Epithelial cell of prostate (primary cell): Measurements from ENCODE around the gene RBM46.

Experiments used
- DNase-seq: peaks from one replicate; pipeline ENCODE4 v3.0.0-alpha.2; 2011; ENCODE audit warnings: low read depth, low spot score
- H3K27ac ChIP-seq: fragments of 450-650 bp; 2 replicates; pipeline ENCODE4 v1.5.1; 2017; ENCODE audit warnings: mild to moderate bottlenecking

RBM46 gene

GRCh38 chr4:154781126-154781982 is at the start of gene RBM46:
RBM46 (plus strand) TSS chr4:154781272; CDS start chr4:154796753, 15,481 bp downstream.
- no peak within 1 kb of the TSS for H3K27ac ChIP-seq
- no peak for DNase-seq

GRCh38 chr4:154731756-154732155 is 49.3 kb upstream of the RBM46 start:
- H3K27ac ChIP-seq, result peak overlapping the region; percentile 62
- peak; percentile 22 for DNase-seq

GRCh38 chr4:154732669-154733068 is 48.4 kb upstream of the RBM46 start:
- peak overlapping the region; percentile 62 for H3K27ac ChIP-seq
- peak; percentile 80 for DNase-seq

- no peak for DNase-seq
- H3K27ac ChIP-seq, result no peak overlapping the region
These were observed 44.3 kb upstream of the RBM46 start for GRCh38 chr4:154736770-154737169.

GRCh38 chr4:154738426-154738825 is 42.6 kb upstream of the RBM46 start:
- DNase-seq, result peak; percentile 78
- peak overlapping the region; percentile 69 for H3K27ac ChIP-seq

GRCh38 chr4:154739111-154739510 is 42.0 kb upstream of the RBM46 start:
- no peak for DNase-seq
- peak overlapping the region; percentile 69 for H3K27ac ChIP-seq

GRCh38 chr4:154740462-154740861 is 40.6 kb upstream of the RBM46 start:
- DNase-seq, result no peak

GRCh38 chr4:154741131-154741665 is 39.9 kb upstream of the RBM46 start:
- no peak for DNase-seq

More at GRCh38 chr4:154740462-154740861, 40.6 kb upstream of the RBM46 start:
- no peak overlapping the region for H3K27ac ChIP-seq

GRCh38 chr4:154741922-154742850 is 38.9 kb upstream of the RBM46 start:
- DNase-seq, result no peak
- no peak overlapping the region for H3K27ac ChIP-seq

More at GRCh38 chr4:154741131-154741665, 39.9 kb upstream of the RBM46 start:
- no peak overlapping the region for H3K27ac ChIP-seq

GRCh38 chr4:154743683-154744340 is 37.3 kb upstream of the RBM46 start, which contains the start of gene LRAT:
LRAT (plus strand) TSS chr4:154744000; CDS start chr4:154744327, 327 bp downstream.
- peak; percentile 33 for DNase-seq

GRCh38 chr4:154744341-154744926 is 36.6 kb upstream of the RBM46 start:
- DNase-seq, result no peak
- H3K27ac ChIP-seq, result no peak overlapping the region

More at GRCh38 chr4:154743683-154744340, 37.3 kb upstream of the RBM46 start, which contains the start of gene LRAT:
- no peak within 1 kb of the TSS for H3K27ac ChIP-seq

GRCh38 chr4:154757713-154758112 is 23.4 kb upstream of the RBM46 start:
- no peak for DNase-seq
- H3K27ac ChIP-seq, result no peak overlapping the region

GRCh38 chr4:154760895-154761294 is 20.2 kb upstream of the RBM46 start:
- DNase-seq, result no peak

GRCh38 chr4:154778264-154778663 is 2.8 kb upstream of the RBM46 start:
- no peak overlapping the region for H3K27ac ChIP-seq
- no peak for DNase-seq

More at GRCh38 chr4:154760895-154761294, 20.2 kb upstream of the RBM46 start:
- no peak overlapping the region for H3K27ac ChIP-seq

GRCh38 chr4:154779362-154779947 is 1.6 kb upstream of the RBM46 start:
- DNase-seq, result no peak
- H3K27ac ChIP-seq, result no peak overlapping the region

GRCh38 chr4:154781983-154782293 is 866 bp downstream of the RBM46 start:
- DNase-seq, result no peak
- no peak overlapping the region for H3K27ac ChIP-seq

- H3K27ac ChIP-seq, result no peak overlapping the region
- no peak for DNase-seq
These were observed 26.1 kb downstream of the RBM46 start for GRCh38 chr4:154807042-154807630.

- no peak for DNase-seq
- H3K27ac ChIP-seq, result no peak overlapping the region
These were observed 37.2 kb downstream of the RBM46 start for GRCh38 chr4:154818230-154818629.

- DNase-seq, result peak; percentile 27
- peak overlapping the region; percentile 31 for H3K27ac ChIP-seq
These were observed 41.7 kb downstream of the RBM46 start for GRCh38 chr4:154822775-154823174.
